ENCODE results near the gene TUG1.

The TUG1 gene

DNA sequence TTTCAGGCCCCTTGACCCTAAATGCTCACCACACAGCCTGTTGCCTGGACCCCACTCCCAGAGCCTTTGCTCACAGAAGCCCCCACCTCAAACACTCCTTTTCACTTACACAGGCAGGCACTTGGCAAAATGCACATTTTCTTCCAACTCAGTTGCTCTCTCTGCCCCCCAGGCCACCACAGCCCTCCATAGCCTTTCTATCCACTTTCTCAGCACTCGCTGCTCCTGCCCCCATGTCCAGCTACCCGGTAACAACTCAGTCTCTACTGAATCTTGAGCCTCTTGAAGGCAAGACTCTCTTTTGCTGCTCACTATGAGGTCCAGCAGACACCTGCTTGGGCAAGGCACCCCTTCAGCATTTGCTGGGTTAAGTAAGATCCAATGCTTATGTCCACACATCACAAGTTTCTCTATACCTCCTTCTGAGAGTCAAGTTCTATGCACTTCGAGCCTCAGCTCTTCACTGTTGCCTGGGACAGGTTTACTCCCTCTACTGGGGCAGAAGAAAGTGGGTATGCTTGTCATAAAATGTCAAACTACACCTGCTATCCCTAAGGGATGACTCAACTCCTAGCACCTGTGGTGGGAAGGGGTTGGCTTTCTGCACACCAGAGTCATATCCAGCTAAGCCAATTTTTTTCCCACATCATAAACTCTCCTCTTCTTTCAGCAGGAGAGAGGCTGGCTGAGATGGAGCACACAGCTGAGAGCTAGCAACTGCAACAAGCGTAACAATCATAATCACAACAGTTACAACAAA lies 37.3 kb upstream of the TUG1 start:
- Histone ChIP-seq H3K36me3 (ENCODE audit: control insufficient read depth, insufficient read depth, low read length) (peaks cover 97% of the 10 kb centered on the region), H3K4me3 (ENCODE audit: low read depth, low read length) (no peak overlapping the region), H3K27ac (ENCODE audit: low read depth, low read length) (no peak overlapping the region), H3K4me1 (ENCODE audit: control insufficient read depth, insufficient read depth, low read length) (no peaks in the 10 kb centered on the region), H3K27me3 (ENCODE audit: control insufficient read depth, insufficient read depth, low read length) (no peaks in the 10 kb centered on the region), H3K9ac (ENCODE audit: low read depth, low read length) (no peak overlapping the region), H3K9me3 (ENCODE audit: control insufficient read depth, insufficient read depth, low read length) (no peaks in the 10 kb centered on the region)

DNA sequence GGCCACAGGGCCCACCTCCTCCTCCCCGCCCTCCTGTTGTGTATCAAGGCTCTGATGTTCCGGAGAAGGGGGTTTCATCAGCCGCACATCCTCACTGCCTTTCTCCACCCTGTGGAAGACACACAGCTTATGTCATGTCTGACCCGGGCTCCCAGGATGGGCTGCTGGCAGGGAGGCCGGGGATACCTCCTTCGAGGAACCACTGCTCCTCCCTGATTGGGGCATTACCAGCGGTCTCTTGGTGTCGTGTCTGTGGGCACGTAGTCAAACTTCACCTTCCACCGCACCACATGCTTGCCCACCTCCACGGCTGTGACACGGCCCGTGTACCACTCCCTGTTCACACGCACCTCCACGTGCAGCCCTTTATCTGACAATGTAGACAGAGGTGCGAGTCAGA lies 36.4 kb upstream of the TUG1 start:
- Histone ChIP-seq H3K9me3 (ENCODE audit: control insufficient read depth, insufficient read depth, low read length) (no peaks in the 10 kb centered on the region), H3K27ac (ENCODE audit: low read depth, low read length) (no peak overlapping the region), H3K9ac (ENCODE audit: low read depth, low read length) (no peak overlapping the region), H3K36me3 (ENCODE audit: control insufficient read depth, insufficient read depth, low read length) (peaks cover 97% of the 10 kb centered on the region), H3K4me3 (ENCODE audit: low read depth, low read length) (no peak overlapping the region), H3K27me3 (ENCODE audit: control insufficient read depth, insufficient read depth, low read length) (no peaks in the 10 kb centered on the region), H3K4me1 (ENCODE audit: control insufficient read depth, insufficient read depth, low read length) (no peaks in the 10 kb centered on the region)

DNA sequence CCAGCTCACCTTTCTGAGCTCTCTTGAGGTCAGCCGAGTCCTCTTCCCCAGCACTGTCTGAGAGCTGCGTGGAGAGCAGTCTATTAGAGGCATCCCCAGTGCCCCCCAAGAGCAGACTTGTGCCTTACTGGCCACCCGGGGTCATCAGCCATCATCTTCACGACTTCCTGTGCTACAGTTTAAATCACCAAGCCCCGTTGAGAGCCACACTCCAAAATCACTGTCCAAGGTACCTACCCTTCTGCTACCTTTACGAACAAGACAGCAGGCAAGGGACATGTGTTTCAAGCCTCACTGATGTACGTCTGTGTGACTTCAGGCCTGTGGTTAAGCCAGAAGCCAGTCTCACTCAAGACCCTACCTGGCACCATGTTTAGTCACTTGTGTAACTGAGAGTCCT lies 35.6 kb upstream of the TUG1 start:
- Histone ChIP-seq H3K9me3 (ENCODE audit: control insufficient read depth, insufficient read depth, low read length) (no peaks in the 10 kb centered on the region), H3K36me3 (ENCODE audit: control insufficient read depth, insufficient read depth, low read length) (peaks cover 97% of the 10 kb centered on the region), H3K27ac (ENCODE audit: low read depth, low read length) (no peak overlapping the region), H3K4me3 (ENCODE audit: low read depth, low read length) (no peak overlapping the region), H3K27me3 (ENCODE audit: control insufficient read depth, insufficient read depth, low read length) (no peaks in the 10 kb centered on the region), H3K4me1 (ENCODE audit: control insufficient read depth, insufficient read depth, low read length) (no peaks in the 10 kb centered on the region), H3K9ac (ENCODE audit: low read depth, low read length) (no peak overlapping the region)

DNA sequence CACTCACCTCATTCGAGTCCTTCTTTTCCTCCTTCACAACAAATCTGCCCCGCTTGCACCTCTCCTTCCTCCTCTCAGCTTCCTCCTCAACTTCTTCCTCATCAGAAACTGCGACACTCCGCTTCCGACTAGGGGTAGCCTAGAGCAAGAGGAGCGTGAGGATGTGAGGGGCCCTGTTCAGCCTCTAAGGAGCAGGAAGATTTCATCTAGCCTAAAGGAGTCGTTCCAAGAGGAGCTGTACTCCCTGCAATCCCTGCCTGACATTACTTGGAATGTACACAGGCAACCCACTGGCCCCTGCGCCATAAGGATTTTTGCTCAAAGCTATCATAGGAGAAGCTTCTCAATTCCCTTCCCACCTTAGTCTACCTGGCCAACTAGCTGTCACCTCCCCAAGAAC lies 35.0 kb upstream of the TUG1 start:
- H3K4me3 ChIP-seq (ENCODE audit: low read depth, low read length) = no peak overlapping the region
- H3K27me3 ChIP-seq (ENCODE audit: control insufficient read depth, insufficient read depth, low read length) = no peaks in the 10 kb centered on the region
- H3K36me3 ChIP-seq (ENCODE audit: control insufficient read depth, insufficient read depth, low read length) = peaks cover 96% of the 10 kb centered on the region
- no peak overlapping the region for H3K27ac ChIP-seq (ENCODE audit: low read depth, low read length)
- H3K9ac ChIP-seq (ENCODE audit: low read depth, low read length) = no peak overlapping the region
- H3K4me1 ChIP-seq (ENCODE audit: control insufficient read depth, insufficient read depth, low read length) = no peaks in the 10 kb centered on the region
- no peaks in the 10 kb centered on the region for H3K9me3 ChIP-seq (ENCODE audit: control insufficient read depth, insufficient read depth, low read length)

DNA sequence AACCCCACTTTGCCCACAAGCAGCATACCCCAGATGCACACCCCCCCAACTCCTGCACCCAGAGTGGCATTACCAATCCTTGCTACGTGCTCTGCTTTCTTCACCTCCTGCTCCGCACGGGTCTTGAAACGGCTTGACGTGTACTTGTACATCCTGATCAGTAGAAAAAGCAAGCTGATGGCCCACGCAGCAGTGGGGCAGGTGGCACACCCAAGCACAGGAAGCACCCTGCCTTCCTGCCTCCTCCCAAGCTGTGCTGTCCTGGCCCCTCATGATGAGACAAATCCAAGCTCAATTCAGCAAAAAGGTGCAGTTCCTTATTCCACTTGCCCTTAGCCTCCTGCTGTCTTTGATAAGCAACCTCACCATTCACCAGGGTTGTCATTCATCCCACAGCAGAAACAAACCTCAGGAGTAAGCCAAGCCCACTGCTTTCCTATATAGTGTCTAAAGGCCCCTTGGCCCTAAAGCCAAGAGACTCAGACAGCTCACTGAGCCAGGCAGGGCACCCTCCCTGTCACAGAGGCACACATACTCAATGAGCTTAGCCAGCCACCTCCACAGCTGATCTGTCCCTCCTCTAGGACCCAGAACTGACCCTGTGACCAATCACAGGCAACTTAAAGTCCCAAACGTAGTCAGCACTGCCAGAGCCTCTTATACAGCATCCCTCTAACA lies 28.2 kb upstream of the TUG1 start:
- no peaks in the 10 kb centered on the region for H3K9me3 ChIP-seq (ENCODE audit: control insufficient read depth, insufficient read depth, low read length)
- no peaks in the 10 kb centered on the region for H3K27me3 ChIP-seq (ENCODE audit: control insufficient read depth, insufficient read depth, low read length)
- H3K9ac ChIP-seq (ENCODE audit: low read depth, low read length) = no peak overlapping the region
- H3K4me3 ChIP-seq (ENCODE audit: low read depth, low read length) = no peak overlapping the region
- H3K4me1 ChIP-seq (ENCODE audit: control insufficient read depth, insufficient read depth, low read length) = no peaks in the 10 kb centered on the region
- H3K27ac ChIP-seq (ENCODE audit: low read depth, low read length) = no peak overlapping the region
- peaks cover 98% of the 10 kb centered on the region for H3K36me3 ChIP-seq (ENCODE audit: control insufficient read depth, insufficient read depth, low read length)

DNA sequence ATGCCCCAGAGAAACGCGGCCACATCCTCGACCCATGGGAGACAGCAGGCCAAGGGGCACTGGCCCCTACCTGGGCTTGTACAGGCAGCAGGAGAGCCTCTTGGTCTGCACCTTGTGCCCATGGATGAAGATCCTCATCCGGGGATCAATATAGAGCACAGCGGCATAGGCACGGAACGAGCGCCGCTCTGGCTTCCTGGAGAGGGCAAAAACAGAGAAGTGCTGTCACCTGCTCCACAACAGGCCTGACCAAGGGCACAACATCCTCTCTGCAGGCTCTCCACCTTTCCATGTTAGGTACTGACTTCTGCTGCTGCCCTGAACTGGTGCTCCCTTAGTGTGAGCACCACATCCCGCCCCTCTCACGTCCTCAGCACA lies 27.7 kb upstream of the TUG1 start:
- no peaks in the 10 kb centered on the region for H3K27me3 ChIP-seq (ENCODE audit: control insufficient read depth, insufficient read depth, low read length)
- H3K9me3 ChIP-seq (ENCODE audit: control insufficient read depth, insufficient read depth, low read length) = no peaks in the 10 kb centered on the region
- H3K36me3 ChIP-seq (ENCODE audit: control insufficient read depth, insufficient read depth, low read length) = peaks cover 98% of the 10 kb centered on the region
- no peak overlapping the region for H3K9ac ChIP-seq (ENCODE audit: low read depth, low read length)
- H3K4me1 ChIP-seq (ENCODE audit: control insufficient read depth, insufficient read depth, low read length) = no peaks in the 10 kb centered on the region
- H3K4me3 ChIP-seq (ENCODE audit: low read depth, low read length) = no peak overlapping the region
- no peak overlapping the region for H3K27ac ChIP-seq (ENCODE audit: low read depth, low read length)

DNA sequence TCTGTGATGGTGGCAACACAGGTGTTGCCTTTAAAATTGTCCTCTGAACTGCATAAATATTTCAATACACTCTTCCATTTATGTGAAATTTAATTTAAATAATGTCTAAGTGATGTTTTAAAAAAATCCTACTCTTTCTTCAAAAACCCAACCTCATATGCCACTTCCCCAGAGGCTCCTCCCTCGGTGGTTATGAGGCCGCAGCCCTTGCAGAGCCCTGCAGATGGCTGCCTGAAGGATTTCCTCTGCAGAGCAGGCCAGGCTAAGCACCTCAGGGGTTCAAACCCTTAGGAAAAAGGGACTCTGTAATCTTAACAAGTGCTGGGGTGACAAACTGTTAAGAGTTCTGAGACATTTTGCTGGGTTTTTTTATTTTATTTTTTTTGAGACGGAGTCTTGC lies 25.7 kb upstream of the TUG1 start:
- H3K27ac ChIP-seq (ENCODE audit: low read depth, low read length) = no peak overlapping the region
- no peak overlapping the region for H3K9ac ChIP-seq (ENCODE audit: low read depth, low read length)
- H3K4me3 ChIP-seq (ENCODE audit: low read depth, low read length) = no peak overlapping the region
- no peaks in the 10 kb centered on the region for H3K27me3 ChIP-seq (ENCODE audit: control insufficient read depth, insufficient read depth, low read length)
- H3K36me3 ChIP-seq (ENCODE audit: control insufficient read depth, insufficient read depth, low read length) = peaks cover 98% of the 10 kb centered on the region
- H3K9me3 ChIP-seq (ENCODE audit: control insufficient read depth, insufficient read depth, low read length) = no peaks in the 10 kb centered on the region
- no peaks in the 10 kb centered on the region for H3K4me1 ChIP-seq (ENCODE audit: control insufficient read depth, insufficient read depth, low read length)

DNA sequence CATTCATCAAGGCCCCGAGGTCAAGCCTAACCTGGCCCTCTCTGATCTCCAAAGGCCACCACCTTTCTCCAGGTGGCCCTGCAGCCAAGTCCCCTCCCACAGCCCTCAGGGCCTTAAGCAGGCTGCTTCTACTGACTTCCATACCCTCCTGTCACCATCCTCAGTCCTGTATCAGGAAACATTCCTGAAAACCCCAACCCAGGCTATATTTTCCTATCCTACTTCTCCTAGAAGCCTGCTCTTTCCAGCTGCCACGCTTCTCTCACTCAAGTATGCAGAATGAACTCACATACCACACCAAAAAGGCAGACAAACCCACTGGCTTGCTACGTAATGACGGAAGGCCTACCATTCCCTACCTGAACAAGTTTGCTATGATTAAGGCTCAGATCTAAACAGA lies 24.1 kb upstream of the TUG1 start:
- H3K27me3 ChIP-seq (ENCODE audit: control insufficient read depth, insufficient read depth, low read length) = no peaks in the 10 kb centered on the region
- H3K27ac ChIP-seq (ENCODE audit: low read depth, low read length) = no peak overlapping the region
- H3K36me3 ChIP-seq (ENCODE audit: control insufficient read depth, insufficient read depth, low read length) = peaks cover 99% of the 10 kb centered on the region
- no peaks in the 10 kb centered on the region for H3K4me1 ChIP-seq (ENCODE audit: control insufficient read depth, insufficient read depth, low read length)
- no peaks in the 10 kb centered on the region for H3K9me3 ChIP-seq (ENCODE audit: control insufficient read depth, insufficient read depth, low read length)
- H3K4me3 ChIP-seq (ENCODE audit: low read depth, low read length) = no peak overlapping the region
- no peak overlapping the region for H3K9ac ChIP-seq (ENCODE audit: low read depth, low read length)

DNA sequence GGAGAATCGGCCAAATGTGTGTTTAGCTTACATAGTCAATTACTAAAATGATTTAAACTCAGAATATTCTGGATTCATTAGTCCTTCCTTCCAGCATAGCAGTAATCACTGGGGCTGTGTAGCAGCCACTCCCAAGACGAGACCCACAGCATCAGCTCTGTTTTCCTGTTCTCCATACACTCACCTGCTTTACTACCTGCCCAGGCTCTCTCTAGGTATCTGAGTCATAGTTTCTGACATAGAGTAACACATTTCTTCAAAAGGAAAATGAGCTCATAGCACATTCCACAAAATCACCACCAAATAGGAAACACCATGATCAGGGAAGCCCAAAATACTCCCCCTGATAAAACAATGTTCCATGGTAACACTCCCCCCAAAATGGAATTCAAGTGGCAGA lies 23.4 kb upstream of the TUG1 start:
- H3K4me3 ChIP-seq (ENCODE audit: low read depth, low read length) = no peak overlapping the region
- no peaks in the 10 kb centered on the region for H3K9me3 ChIP-seq (ENCODE audit: control insufficient read depth, insufficient read depth, low read length)
- H3K36me3 ChIP-seq (ENCODE audit: control insufficient read depth, insufficient read depth, low read length) = peaks cover 99% of the 10 kb centered on the region
- H3K27me3 ChIP-seq (ENCODE audit: control insufficient read depth, insufficient read depth, low read length) = no peaks in the 10 kb centered on the region
- no peak overlapping the region for H3K27ac ChIP-seq (ENCODE audit: low read depth, low read length)
- H3K4me1 ChIP-seq (ENCODE audit: control insufficient read depth, insufficient read depth, low read length) = no peaks in the 10 kb centered on the region
- no peak overlapping the region for H3K9ac ChIP-seq (ENCODE audit: low read depth, low read length)

DNA sequence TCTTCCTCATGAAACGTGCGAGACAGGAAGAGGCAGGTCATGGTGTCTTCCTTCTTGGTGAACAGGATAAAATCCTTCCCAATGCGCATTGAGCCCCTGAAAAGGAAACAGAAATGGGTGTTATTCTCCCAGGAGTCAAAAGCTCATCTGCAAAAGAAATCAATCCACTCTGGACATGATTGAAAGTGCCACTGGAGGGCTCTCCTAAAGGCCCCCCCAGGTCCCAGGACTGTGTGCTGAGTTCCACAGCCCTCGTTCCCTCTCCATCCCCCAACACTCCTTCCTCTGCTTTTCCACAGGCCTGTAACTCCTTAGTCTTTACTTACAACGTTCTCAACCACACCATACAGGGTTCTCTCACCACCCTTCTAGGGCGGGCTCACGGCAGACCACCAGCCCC lies 22.7 kb upstream of the TUG1 start:
- Histone ChIP-seq H3K27ac (ENCODE audit: low read depth, low read length) (no peak overlapping the region), H3K9me3 (ENCODE audit: control insufficient read depth, insufficient read depth, low read length) (no peaks in the 10 kb centered on the region), H3K4me3 (ENCODE audit: low read depth, low read length) (no peak overlapping the region), H3K27me3 (ENCODE audit: control insufficient read depth, insufficient read depth, low read length) (no peaks in the 10 kb centered on the region), H3K9ac (ENCODE audit: low read depth, low read length) (no peak overlapping the region), H3K36me3 (ENCODE audit: control insufficient read depth, insufficient read depth, low read length) (peaks cover 99% of the 10 kb centered on the region), H3K4me1 (ENCODE audit: control insufficient read depth, insufficient read depth, low read length) (no peaks in the 10 kb centered on the region)

DNA sequence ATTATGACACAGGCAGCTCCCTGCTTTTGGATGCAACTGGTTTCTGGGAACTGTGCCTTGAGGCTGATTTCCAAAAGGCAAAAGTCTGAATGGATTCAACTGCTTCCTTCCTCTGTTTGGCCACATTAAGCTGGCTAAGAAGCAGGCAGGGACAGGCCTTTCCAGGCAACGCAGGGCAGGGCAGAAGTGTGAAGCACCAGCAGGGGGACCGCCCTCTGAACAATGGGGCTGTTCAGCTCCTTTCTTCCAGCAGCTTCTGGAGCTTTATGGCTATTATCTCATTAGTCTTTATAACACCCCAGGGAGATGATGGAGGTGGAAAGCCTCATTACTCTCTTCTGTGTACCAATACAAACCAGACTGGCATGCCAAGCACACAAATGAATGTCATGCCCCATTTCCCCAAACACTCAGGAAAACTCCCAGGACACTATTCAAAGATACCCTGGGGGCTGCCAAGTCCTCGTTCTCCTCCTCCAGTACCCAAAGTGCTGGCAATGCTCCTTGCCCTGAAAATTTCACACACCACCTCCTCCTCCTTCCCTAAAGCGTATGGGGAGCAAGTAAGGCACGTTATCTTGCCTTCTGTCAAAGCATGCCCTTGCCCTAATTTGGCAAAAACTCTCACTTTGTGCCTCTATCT lies 21.8 kb upstream of the TUG1 start:
- Histone ChIP-seq H3K4me1 (ENCODE audit: control insufficient read depth, insufficient read depth, low read length) (no peaks in the 10 kb centered on the region), H3K36me3 (ENCODE audit: control insufficient read depth, insufficient read depth, low read length) (peaks cover 99% of the 10 kb centered on the region)

More for the DNA sequence above, 21.8 kb upstream of the TUG1 start:
- no peak overlapping the region for H3K9ac ChIP-seq (ENCODE audit: low read depth, low read length)
- no peaks in the 10 kb centered on the region for H3K27me3 ChIP-seq (ENCODE audit: control insufficient read depth, insufficient read depth, low read length)
- no peak overlapping the region for H3K27ac ChIP-seq (ENCODE audit: low read depth, low read length)
- no peaks in the 10 kb centered on the region for H3K9me3 ChIP-seq (ENCODE audit: control insufficient read depth, insufficient read depth, low read length)
- H3K4me3 ChIP-seq (ENCODE audit: low read depth, low read length) = no peak overlapping the region
